Measurements from ENCODE around the gene MRPL52.
"Not testable (repeated sequence)": the region's sequence is repeated elsewhere in the genome, so short reads cannot be mapped to it uniquely, and the experiment has no call there.

Gene MRPL52

GRCh38 chr14:22843123-22843925, 13.6 kb downstream of the MRPL52 start:
- no peaks in the 10 kb centered on the region for H3K9me3 Mint-ChIP-seq
- peaks cover 60% of the 10 kb centered on the region for H3K27me3 Mint-ChIP-seq
- ATAC-seq (no peak), DNase-seq (no peak)
- no peak overlapping the region for H3K27ac Mint-ChIP-seq
- H3K4me1 Mint-ChIP-seq = peaks cover 15% of the 10 kb centered on the region
- H3K4me3 Mint-ChIP-seq = no peak overlapping the region

GRCh38 chr14:22844221-22845102, 14.8 kb downstream of the MRPL52 start:
- ATAC-seq (no peak), DNase-seq (no peak)
- peaks cover 60% of the 10 kb centered on the region for H3K27me3 Mint-ChIP-seq
- no peak overlapping the region for H3K27ac Mint-ChIP-seq
- no peaks in the 10 kb centered on the region for H3K9me3 Mint-ChIP-seq
- no peak overlapping the region for H3K4me3 Mint-ChIP-seq
- peaks cover 10% of the 10 kb centered on the region for H3K4me1 Mint-ChIP-seq

- H3K4me3 Mint-ChIP-seq = no peak overlapping the region
- ATAC-seq (no peak), DNase-seq (no peak)
- peaks cover 10% of the 10 kb centered on the region for H3K4me1 Mint-ChIP-seq
- peaks cover 64% of the 10 kb centered on the region for H3K27me3 Mint-ChIP-seq
- no peaks in the 10 kb centered on the region for H3K9me3 Mint-ChIP-seq
- no peak overlapping the region for H3K27ac Mint-ChIP-seq
Measured at GRCh38 chr14:22845103-22845394, 15.4 kb downstream of the MRPL52 start.

- no peak overlapping the region for H3K4me3 Mint-ChIP-seq
- ATAC-seq (no peak), DNase-seq (no peak)
- H3K9me3 Mint-ChIP-seq = no peaks in the 10 kb centered on the region
- peaks cover 56% of the 10 kb centered on the region for H3K27me3 Mint-ChIP-seq
- H3K27ac Mint-ChIP-seq = no peak overlapping the region
- H3K4me1 Mint-ChIP-seq = peaks cover 10% of the 10 kb centered on the region
Measured at GRCh38 chr14:22845821-22846625, 16.3 kb downstream of the MRPL52 start.

GRCh38 chr14:22846811-22847307, 17.2 kb downstream of the MRPL52 start:
- H3K4me3 Mint-ChIP-seq = no peak overlapping the region

GRCh38 chr14:22847661-22848341, 18.1 kb downstream of the MRPL52 start:
- no peak for DNase-seq
- no peaks in the 10 kb centered on the region for H3K9me3 Mint-ChIP-seq
- no peak overlapping the region for H3K27ac Mint-ChIP-seq
- peaks cover 22% of the 10 kb centered on the region for H3K4me1 Mint-ChIP-seq
- H3K4me3 Mint-ChIP-seq = no peak overlapping the region
- H3K27me3 Mint-ChIP-seq = peaks cover 52% of the 10 kb centered on the region
- no peak for ATAC-seq

More at GRCh38 chr14:22846811-22847307, 17.2 kb downstream of the MRPL52 start:
- Mint-ChIP-seq H3K27ac (peak overlapping the region in 1 of 2 donors; percentile 38), H3K4me1 (peaks cover 19% of the 10 kb centered on the region), H3K27me3 (peaks cover 52% of the 10 kb centered on the region), H3K9me3 (no peaks in the 10 kb centered on the region)
- ATAC-seq (no peak), DNase-seq (no peak)

GRCh38 chr14:22848351-22849164, 18.9 kb downstream of the MRPL52 start:
- Mint-ChIP-seq H3K27me3 (peaks cover 52% of the 10 kb centered on the region), H3K4me1 (peaks cover 30% of the 10 kb centered on the region), H3K27ac (peak overlapping the region in 1 of 2 donors; percentile 95), H3K9me3 (no peaks in the 10 kb centered on the region), H3K4me3 (no peak overlapping the region)
- no peak for DNase-seq
- no peak for ATAC-seq

GRCh38 chr14:22849212-22849819, 19.6 kb downstream of the MRPL52 start:
- DNase-seq = no peak
- no peak overlapping the region for H3K27ac Mint-ChIP-seq
- H3K4me3 Mint-ChIP-seq = no peak overlapping the region
- no peak for ATAC-seq
- peaks cover 52% of the 10 kb centered on the region for H3K27me3 Mint-ChIP-seq
- H3K4me1 Mint-ChIP-seq = peaks cover 32% of the 10 kb centered on the region
- H3K9me3 Mint-ChIP-seq = no peaks in the 10 kb centered on the region

- Mint-ChIP-seq H3K4me1 (peaks cover 42% of the 10 kb centered on the region), H3K27ac (peak overlapping the region in 1 of 2 donors; percentile 40), H3K9me3 (no peaks in the 10 kb centered on the region), H3K4me3 (no peak overlapping the region), H3K27me3 (peaks cover 41% of the 10 kb centered on the region)
- ATAC-seq (peak; percentile 64), DNase-seq (peak in 1 of 2 donors; percentile 67)
Measured at GRCh38 chr14:22850944-22851764, 21.5 kb downstream of the MRPL52 start.

- Mint-ChIP-seq H3K27me3 (peaks cover 39% of the 10 kb centered on the region), H3K4me1 (peaks cover 42% of the 10 kb centered on the region)
- H3K27ac Mint-ChIP-seq, H3K9me3 Mint-ChIP-seq, H3K4me3 Mint-ChIP-seq, DNase-seq, ATAC-seq: not testable (repeated sequence)
Measured at GRCh38 chr14:22852178-22852577, 22.5 kb downstream of the MRPL52 start.

- ATAC-seq = no peak
- peak overlapping the region in 1 of 2 donors; percentile 90 for H3K4me3 Mint-ChIP-seq
Measured at GRCh38 chr14:22852599-22852939, 22.9 kb downstream of the MRPL52 start.

GRCh38 chr14:22852940-22853767, 23.5 kb downstream of the MRPL52 start:
- peak; percentile 89 for ATAC-seq
- peak; percentile 89 to 92 for DNase-seq
- H3K27me3 Mint-ChIP-seq = peaks cover 39% of the 10 kb centered on the region
- H3K4me1 Mint-ChIP-seq = peaks cover 48% of the 10 kb centered on the region
- no peaks in the 10 kb centered on the region for H3K9me3 Mint-ChIP-seq
- H3K4me3 Mint-ChIP-seq = peak overlapping the region; percentile 83 to 90
- peak overlapping the region; percentile 86 to 93 for H3K27ac Mint-ChIP-seq

More at GRCh38 chr14:22852599-22852939, 22.9 kb downstream of the MRPL52 start:
- no peak for DNase-seq
- Mint-ChIP-seq H3K9me3 (no peaks in the 10 kb centered on the region), H3K27ac (peak overlapping the region in 1 of 2 donors; percentile 93), H3K27me3 (peaks cover 39% of the 10 kb centered on the region), H3K4me1 (peaks cover 45% of the 10 kb centered on the region)

All from stimulated activated naive CD8-positive, alpha-beta T cell treated with anti-CD3 and anti-CD28 coated beads, Interleukin-15, amount 100 ng/mL, for 72 hours (primary cell).